GM18508 (cell line): ENCODE data around the gene CXCL8.

ENCODE experiments used
- ATAC-seq: cut with Tn5 transposase; IDR thresholded peaks from one replicate; pipeline ENCODE4 v1.9.1; 2021; ENCODE audit warnings: moderate number of reproducible peaks; ENCODE audit not compliant: insufficient read depth, unreplicated experiment

Gene CXCL8

DNA sequence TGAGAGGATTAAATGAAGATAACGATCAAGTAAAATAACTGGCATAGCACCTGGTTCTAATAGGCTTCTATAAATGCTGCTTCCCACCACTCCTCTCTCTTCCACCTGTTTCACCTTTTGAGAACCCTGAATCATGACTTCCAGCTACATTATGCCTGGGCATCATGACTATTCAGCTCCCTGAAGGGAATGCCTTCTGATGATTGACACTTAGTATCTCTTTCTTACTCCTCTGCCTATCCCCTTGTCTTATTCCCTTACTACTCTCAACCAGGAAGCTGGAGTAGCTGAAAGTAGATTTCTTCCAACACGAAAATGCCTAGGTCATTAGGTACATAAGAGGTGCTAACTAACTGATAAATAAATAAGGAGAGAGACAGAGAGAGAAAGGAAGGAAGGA, 24.7 kb upstream of the CXCL8 start:
- ATAC-seq, result no peak

DNA sequence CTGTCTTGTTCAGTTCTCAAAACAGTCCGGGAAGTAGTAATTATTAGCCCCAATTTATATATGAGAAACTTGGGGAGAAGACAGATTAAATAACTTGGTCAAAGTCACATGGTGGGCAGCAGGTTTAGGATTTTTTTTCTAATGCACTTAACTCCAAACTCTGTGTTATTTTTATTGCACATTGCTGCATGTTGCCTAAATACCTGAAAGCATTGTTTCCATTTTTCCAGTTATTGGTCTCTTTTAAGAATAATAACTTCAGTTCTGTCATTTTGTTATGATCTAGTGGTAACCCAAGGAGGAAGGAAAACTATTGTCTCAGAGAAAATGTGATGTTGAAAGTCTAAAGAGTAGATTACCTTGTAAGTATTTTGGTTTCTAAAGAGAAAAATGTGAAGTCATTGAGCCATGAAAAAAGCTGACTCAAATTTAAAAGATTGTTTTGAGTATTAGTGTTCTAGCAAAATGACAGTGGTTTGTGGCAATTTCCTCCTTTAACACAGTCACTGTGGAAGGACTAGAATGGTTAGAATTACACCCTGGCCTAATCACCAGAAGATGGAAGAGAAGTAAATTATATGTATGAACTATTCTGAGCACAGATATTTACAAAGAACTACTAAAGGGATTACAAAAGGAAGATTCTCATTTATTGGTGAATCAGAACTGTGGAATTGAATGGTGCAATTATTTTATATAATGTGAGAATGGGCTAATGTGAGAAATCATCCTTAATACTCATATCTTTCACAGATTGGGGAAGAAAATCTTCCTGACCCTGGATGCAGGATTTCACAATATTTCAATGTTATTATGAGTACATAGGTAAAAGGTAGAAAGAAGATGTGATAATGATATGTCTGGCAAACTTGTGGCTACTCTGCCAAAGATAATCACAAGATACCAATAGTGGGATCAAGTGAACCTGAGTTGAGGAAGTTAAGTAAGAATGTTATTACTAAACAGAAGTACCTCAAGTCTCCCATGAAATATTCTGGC, 21.7 kb upstream of the CXCL8 start:
- ATAC-seq, result peak; percentile 93

- no peak for ATAC-seq
These were observed 18.9 kb upstream of the CXCL8 start for GRCh38 chr4:73721435-73721834.

- no peak for ATAC-seq
These were observed 18.5 kb upstream of the CXCL8 start for GRCh38 chr4:73721909-73722308.

DNA sequence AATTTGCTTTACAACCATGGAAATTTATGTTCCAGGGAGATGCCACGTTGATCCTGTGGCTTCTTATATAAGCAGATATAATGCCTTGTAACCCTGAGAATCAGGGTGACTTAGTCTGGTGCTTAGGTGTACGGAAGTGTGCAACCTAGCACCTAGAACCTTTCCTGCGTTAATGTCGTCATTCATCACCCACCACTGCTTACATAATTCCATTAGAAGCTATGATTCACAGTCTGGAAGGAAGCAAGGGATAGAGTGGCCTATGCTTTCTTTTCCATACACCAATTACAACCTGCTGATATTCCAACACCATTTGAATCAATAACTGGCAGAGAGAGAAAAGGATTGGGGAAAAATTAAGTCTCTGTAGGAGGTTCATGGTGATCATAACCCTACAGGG, 17.3 kb upstream of the CXCL8 start:
- ATAC-seq, result no peak

- no peak for ATAC-seq
These were observed 16.4 kb upstream of the CXCL8 start for GRCh38 chr4:73723928-73724327.

GRCh38 chr4:73725510-73725909, 14.9 kb upstream of the CXCL8 start:
- ATAC-seq, result no peak

GRCh38 chr4:73725985-73726384, 14.4 kb upstream of the CXCL8 start:
- ATAC-seq, result no peak

DNA sequence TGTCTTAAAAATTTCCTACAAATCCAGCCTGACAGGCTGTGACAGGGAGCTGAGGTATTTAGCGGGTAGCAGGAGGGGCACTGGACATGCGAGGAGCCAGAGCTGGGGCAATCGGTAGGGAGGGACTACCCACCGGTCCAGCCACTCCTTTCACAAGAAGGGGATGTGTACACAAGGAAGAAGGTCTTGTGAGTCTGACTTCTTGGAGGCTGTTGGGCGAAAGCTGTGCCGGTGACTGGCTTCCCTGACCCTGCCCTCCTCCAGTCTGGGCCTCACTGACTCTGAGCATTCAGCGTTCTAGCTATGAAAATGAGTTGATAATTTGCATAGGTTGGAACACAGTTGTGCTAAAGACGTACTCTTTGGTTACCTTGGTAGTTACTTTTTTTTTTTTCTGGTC, 12.7 kb upstream of the CXCL8 start:
- ATAC-seq, result no peak

- ATAC-seq, result no peak
These were observed 12.2 kb upstream of the CXCL8 start for GRCh38 chr4:73728091-73728741.

- peak; percentile 57 for ATAC-seq
These were observed 10.7 kb upstream of the CXCL8 start for GRCh38 chr4:73729534-73730165.

DNA sequence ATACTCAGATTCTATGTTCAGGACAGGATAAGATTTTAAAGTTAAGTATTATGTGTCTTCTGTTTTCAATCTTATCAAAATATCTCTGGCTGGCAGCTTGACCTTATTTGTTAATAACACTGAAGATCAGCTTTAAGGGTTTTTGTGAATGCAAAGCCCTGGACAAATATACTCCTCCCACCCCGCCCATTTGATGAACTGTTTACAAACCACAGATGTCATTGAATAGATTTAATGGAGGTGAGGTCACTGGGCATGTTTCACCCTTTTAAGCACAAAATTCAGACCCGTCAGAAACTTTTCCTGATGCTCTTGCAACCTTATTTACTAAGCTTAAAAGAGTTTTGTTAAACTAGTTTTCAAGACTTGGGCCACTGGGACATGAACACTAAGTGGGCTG, 10.1 kb upstream of the CXCL8 start:
- no peak for ATAC-seq

DNA sequence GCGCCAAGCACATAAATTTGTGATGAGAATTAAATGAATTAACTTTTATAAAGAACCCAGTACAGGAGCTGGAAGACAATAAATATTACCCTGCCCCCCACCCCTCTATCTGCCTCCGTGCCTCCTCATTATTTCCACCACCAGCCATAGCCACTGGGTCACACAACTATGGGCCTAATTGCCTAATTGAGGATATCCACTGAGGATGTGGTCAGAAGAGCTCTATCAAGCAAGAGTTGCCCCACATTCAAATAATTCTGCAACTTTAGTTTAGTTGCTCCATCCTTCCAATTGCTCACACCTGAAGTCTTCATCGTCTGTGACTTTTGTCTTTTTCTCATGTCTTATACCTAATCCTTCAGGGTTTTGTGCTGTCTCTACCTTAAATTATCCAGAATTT, 9.5 kb upstream of the CXCL8 start:
- no peak for ATAC-seq

DNA sequence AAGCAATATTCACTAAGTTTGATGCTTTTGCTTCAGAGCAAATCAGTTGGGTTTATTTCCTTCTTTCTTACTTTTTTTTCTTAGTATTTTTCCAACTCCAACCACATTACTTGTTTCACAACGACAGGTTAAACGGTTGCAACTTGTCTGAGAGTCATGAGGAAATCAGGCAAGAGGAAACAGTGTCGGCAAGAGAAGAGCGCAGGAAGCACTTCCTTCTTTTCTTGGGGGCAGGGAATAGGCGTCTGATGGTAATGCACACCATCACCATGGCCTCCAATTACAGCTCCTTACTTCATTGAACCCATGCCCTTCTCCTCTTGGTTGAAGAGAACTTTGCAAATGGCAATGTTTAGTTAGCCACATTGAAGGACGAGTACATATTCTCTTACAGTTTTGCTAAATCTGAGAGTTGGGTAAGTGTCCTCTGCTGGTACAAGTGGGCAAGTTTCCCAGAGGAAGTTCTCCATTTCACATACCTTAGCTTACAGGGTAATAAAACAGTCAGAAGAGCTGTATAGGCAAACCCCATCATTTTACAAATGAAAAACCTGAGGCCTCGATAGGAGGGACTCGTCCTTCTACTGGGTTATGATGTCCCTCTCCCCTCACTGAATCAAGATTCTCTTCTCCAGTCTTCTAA, 8.3 kb upstream of the CXCL8 start:
- no peak for ATAC-seq

DNA sequence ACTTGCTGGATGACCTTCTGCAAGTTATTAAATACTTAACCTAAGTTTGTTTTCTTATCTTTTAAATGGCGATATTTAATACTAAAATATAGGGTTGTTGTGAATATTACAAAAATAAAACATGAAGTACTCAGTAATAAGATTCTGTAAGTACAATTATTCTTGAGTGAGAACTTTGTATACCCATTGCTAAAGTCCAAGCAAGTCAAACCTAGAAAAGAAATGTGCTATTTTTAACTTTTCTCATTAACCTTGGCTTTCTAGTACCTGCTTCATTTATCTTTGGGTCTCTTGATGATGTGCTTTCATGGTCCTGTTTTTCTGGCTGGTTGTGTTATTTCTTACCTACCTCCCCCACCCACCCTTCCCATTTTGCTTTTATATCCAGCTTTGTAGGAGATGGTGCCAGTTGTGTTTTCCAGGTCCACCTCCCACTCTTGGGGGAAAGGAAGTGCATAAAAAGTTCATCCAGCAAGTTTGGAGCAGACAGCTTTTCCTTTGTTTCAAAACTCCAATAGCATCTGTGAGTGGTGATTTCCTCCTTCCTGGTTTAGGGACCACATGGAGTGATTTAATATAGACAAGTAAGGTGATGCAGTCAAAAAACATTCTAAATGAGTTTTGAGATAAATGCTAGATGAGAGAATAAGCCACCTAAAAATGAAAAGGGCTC, 7.5 kb upstream of the CXCL8 start:
- no peak for ATAC-seq

DNA sequence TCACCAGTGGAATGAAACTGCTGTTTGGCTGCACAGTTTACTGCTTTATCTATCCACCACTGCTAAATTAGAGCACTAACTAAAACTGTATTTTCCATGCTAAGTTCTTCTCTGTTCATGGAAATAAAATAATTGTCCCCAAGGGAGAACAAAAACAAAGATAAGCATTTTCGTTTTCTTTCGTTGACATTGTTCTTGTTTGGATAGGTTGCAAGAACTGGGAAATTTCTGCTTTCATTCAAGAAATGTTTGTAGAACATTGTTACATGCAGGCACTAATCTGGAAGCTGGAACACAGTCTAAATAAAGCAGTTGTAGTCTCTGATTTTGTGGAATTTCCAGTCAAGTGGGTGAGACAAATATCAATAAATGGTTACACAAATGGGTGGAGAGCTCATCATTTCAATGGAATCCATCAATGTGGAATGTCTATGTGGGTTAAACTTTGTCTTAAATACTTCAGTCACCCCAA, 5.8 kb upstream of the CXCL8 start:
- no peak for ATAC-seq

GRCh38 chr4:73735231-73735630, 5.1 kb upstream of the CXCL8 start:
- ATAC-seq, result peak; percentile 91

- no peak for ATAC-seq
These were observed 821 bp downstream of the CXCL8 start for GRCh38 chr4:73741031-73741749.

DNA sequence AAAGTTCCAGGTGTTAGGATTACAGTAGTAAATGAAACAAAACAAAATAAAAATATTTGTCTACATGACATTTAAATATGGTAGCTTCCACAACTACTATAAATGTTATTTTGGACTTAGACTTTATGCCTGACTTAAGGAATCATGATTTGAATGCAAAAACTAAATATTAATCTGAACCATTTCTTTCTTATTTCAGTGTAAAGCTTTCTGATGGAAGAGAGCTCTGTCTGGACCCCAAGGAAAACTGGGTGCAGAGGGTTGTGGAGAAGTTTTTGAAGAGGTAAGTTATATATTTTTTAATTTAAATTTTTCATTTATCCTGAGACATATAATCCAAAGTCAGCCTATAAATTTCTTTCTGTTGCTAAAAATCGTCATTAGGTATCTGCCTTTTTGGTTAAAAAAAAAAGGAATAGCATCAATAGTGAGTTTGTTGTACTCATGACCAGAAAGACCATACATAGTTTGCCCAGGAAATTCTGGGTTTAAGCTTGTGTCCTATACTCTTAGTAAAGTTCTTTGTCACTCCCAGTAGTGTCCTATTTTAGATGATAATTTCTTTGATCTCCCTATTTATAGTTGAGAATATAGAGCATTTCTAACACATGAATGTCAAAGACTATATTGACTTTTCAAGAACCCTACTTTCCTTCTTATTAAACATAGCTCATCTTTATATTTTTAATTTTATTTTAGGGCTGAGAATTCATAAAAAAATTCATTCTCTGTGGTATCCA, 1.6 kb downstream of the CXCL8 start:
- no peak for ATAC-seq
